ENCODE measurements around the gene ACHE.
A peak's percentile ranks its signal among the peaks of the same experiment; 100 is the strongest.

ACHE gene

DNA sequence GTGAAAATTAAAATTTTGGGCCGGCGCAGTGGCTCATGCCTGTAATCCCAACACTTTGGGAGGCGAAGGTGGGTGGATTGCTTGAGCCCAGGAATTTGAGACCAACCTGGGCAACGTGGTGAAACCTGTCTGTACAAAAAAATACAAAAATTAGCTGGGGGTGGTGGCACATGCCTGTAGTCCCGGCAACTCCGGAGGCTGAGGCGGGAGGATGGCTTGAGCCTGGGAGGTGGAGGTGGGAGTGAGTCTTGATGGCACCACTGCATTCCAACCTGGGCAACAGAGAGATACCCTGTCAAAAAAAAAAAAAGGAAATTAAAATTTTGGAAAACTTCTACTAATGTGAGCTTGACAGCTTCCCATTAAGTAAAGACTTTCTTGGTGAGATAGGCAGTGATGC, 17.7 kb downstream of the ACHE start:
- TF ChIP-seq TOX (CRISPR knock-in tag; IDR thresholded peaks at IDR 0.05; ENCODE audit: borderline replicate concordance): no peak
- no peak for TF ChIP-seq ZNF565 (CRISPR knock-in tag; conservative IDR thresholded peaks at IDR 0.05; ENCODE audit: low read depth)
- ATAC-seq: no peak

DNA sequence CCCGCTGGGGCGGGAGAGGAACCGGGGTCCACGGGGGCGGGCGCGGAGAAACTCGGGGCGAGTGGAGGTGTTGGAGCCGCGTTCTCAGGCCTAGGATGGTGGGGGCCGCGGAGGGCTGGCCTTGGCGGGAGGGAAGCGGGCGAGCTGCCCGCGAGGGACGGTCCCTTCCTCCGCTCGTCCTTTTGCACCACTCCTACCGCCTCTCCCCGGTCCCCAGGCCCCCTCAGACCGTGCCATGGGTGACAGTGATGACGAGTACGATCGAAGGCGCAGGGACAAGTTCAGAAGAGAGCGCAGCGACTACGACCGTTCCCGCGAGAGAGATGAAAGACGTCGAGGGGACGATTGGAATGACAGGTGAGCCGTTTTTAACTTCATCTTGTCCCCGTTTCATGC, 20.3 kb downstream of the ACHE start:
- TF ChIP-seq ZNF8 (CRISPR knock-in tag; IDR thresholded peaks at IDR 0.05) (no peak), GLIS3 (CRISPR knock-in tag; IDR thresholded peaks at IDR 0.05) (0 out of 2 replicates have a peak, but pooled peaks have one; percentile 4)
- ATAC-seq: peak; percentile 49

DNA sequence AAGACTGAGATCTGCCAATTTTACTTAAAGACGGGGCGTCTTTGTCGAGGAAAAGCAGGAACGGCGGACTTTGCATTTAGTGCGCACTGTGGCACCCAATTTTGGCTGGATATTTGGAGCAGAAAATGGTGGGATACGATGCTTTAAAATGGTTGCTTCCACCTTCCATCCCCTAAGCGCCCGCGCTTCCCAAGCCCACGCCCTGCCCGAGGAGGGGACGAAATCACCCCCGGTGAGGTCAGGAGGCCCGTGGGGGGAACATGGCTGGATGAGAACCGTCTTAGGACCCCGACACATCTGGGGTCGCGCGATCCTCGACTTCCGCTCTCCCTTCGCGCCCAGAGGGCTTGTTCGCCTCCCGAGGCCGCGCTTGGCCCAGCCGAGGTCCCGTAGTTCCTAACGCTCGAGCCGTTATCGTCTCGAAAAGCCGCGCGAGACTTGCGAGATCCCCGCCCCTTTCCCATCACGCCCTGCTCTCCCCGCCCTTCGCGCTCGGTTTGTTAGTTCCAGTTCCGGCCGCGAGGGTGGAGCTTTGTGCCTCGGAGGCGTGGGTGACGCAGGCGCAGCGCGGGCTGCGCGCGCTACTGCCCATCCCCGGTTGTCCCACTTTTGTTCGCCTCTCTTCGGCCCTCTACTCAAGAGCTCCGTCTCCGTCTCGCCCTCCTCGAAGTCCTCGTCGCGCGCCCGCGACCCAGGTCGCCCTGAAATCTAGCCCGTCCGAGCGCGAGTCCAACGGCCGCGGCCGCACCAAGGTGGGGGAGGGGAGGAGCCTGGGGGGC, 20.9 kb downstream of the ACHE start, which contains the start of gene SRRT:
Gene SRRT, plus strand, starts transcription at position 527 of the 779 bp plus-strand sequence. CDS start 488 bp downstream, outside the sequence.
- TF ChIP-seq CREB5 (CRISPR knock-in tag; IDR thresholded peaks at IDR 0.05; ENCODE audit: low read depth) (no peak; the same call in 1 of the 2 replicates), SNAI2 (CRISPR knock-in tag; IDR thresholded peaks at IDR 0.05) (no peak), ZNF8 (CRISPR knock-in tag; IDR thresholded peaks at IDR 0.05) (peak; percentile 60; the same call in 1 of the 2 replicates), CSDC2 (CRISPR knock-in tag; IDR thresholded peaks at IDR 0.05) (peak; percentile 87; the same call in 1 of the 2 replicates), ARNTL (CRISPR knock-in tag; IDR thresholded peaks at IDR 0.05; ENCODE audit: borderline replicate concordance, low read depth) (no peak), ZNF565 (CRISPR knock-in tag; conservative IDR thresholded peaks at IDR 0.05; ENCODE audit: low read depth) (no peak; the same call in none of the 2 replicates), TOX (CRISPR knock-in tag; IDR thresholded peaks at IDR 0.05; ENCODE audit: borderline replicate concordance) (no peak), PPARA (CRISPR knock-in tag; IDR thresholded peaks at IDR 0.05; ENCODE audit: borderline replicate concordance) (no peak), BACH2 (CRISPR knock-in tag; IDR thresholded peaks at IDR 0.05; ENCODE audit: borderline replicate concordance) (0 out of 2 replicates have a peak, but pooled peaks have one; percentile 32), RARB (CRISPR knock-in tag; IDR thresholded peaks at IDR 0.05) (no peak), PATZ1 (CRISPR knock-in tag; IDR thresholded peaks at IDR 0.05; ENCODE audit: borderline replicate concordance) (peak; percentile 80; the same call in 1 of the 2 replicates), ZC3H10 (CRISPR knock-in tag; IDR thresholded peaks at IDR 0.05) (no peak), OSR1 (CRISPR knock-in tag; IDR thresholded peaks at IDR 0.05) (no peak), ISL1 (CRISPR knock-in tag; IDR thresholded peaks at IDR 0.05) (no peak), GLIS3 (CRISPR knock-in tag; IDR thresholded peaks at IDR 0.05) (no peak), TCF4 (CRISPR knock-in tag; IDR thresholded peaks at IDR 0.05; ENCODE audit: borderline replicate concordance) (no peak), ESRRG (CRISPR knock-in tag; IDR thresholded peaks at IDR 0.05) (0 out of 2 replicates have a peak, but pooled peaks have one; percentile 35), ZNF70 (CRISPR knock-in tag; IDR thresholded peaks at IDR 0.05) (0 out of 2 replicates have a peak, but pooled peaks have one; percentile 49), ZFP30 (CRISPR knock-in tag; IDR thresholded peaks at IDR 0.05) (0 out of 2 replicates have a peak, but pooled peaks have one; percentile 35), ZFP3 (CRISPR knock-in tag; IDR thresholded peaks at IDR 0.05) (no peak)
- TF ChIP-seq, protein P1, sequence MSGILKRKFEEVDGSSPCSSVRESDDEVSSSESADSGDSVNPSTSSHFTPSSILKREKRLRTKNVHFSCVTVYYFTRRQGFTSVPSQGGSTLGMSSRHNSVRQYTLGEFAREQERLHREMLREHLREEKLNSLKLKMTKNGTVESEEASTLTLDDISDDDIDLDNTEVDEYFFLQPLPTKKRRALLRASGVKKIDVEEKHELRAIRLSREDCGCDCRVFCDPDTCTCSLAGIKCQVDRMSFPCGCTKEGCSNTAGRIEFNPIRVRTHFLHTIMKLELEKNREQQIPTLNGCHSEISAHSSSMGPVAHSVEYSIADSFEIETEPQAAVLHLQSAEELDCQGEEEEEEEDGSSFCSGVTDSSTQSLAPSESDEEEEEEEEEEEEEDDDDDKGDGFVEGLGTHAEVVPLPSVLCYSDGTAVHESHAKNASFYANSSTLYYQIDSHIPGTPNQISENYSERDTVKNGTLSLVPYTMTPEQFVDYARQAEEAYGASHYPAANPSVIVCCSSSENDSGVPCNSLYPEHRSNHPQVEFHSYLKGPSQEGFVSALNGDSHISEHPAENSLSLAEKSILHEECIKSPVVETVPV (CRISPR knock-in tag; IDR thresholded peaks at IDR 0.05): peak; percentile 85
- TF ChIP-seq, protein P2, sequence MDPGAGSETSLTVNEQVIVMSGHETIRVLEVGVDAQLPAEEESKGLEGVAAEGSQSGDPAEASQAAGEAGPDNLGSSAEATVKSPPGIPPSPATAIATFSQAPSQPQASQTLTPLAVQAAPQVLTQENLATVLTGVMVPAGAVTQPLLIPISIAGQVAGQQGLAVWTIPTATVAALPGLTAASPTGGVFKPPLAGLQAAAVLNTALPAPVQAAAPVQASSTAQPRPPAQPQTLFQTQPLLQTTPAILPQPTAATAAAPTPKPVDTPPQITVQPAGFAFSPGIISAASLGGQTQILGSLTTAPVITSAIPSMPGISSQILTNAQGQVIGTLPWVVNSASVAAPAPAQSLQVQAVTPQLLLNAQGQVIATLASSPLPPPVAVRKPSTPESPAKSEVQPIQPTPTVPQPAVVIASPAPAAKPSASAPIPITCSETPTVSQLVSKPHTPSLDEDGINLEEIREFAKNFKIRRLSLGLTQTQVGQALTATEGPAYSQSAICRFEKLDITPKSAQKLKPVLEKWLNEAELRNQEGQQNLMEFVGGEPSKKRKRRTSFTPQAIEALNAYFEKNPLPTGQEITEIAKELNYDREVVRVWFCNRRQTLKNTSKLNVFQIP (CRISPR knock-in tag; IDR thresholded peaks at IDR 0.05; ENCODE audit: borderline replicate concordance, low read depth): peak; percentile 67; the same call in 1 of the 2 replicates
- TF ChIP-seq, protein P3, sequence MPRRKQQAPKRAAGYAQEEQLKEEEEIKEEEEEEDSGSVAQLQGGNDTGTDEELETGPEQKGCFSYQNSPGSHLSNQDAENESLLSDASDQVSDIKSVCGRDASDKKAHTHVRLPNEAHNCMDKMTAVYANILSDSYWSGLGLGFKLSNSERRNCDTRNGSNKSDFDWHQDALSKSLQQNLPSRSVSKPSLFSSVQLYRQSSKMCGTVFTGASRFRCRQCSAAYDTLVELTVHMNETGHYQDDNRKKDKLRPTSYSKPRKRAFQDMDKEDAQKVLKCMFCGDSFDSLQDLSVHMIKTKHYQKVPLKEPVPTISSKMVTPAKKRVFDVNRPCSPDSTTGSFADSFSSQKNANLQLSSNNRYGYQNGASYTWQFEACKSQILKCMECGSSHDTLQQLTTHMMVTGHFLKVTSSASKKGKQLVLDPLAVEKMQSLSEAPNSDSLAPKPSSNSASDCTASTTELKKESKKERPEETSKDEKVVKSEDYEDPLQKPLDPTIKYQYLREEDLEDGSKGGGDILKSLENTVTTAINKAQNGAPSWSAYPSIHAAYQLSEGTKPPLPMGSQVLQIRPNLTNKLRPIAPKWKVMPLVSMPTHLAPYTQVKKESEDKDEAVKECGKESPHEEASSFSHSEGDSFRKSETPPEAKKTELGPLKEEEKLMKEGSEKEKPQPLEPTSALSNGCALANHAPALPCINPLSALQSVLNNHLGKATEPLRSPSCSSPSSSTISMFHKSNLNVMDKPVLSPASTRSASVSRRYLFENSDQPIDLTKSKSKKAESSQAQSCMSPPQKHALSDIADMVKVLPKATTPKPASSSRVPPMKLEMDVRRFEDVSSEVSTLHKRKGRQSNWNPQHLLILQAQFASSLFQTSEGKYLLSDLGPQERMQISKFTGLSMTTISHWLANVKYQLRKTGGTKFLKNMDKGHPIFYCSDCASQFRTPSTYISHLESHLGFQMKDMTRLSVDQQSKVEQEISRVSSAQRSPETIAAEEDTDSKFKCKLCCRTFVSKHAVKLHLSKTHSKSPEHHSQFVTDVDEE (CRISPR knock-in tag; IDR thresholded peaks at IDR 0.05): no peak; the same call in 1 of the 2 replicates
- ATAC-seq: peak; percentile 97

All from SK-N-SH treated with all-trans-retinoic acid at 6 μM for 48 hours (cell line).